ENCODE measurements around the gene CC2D2A. TPM values are rescaled to one million over a fixed set of nuclear protein-coding genes. Genes with fewer than 3 reads are reported as not detected.
"Not testable (repeated sequence)": the region's sequence is repeated elsewhere in the genome, so short reads cannot be mapped to it uniquely, and the experiment has no call there.

CC2D2A gene
- total RNA-seq, 1 donor: 34.0 TPM

DNA sequence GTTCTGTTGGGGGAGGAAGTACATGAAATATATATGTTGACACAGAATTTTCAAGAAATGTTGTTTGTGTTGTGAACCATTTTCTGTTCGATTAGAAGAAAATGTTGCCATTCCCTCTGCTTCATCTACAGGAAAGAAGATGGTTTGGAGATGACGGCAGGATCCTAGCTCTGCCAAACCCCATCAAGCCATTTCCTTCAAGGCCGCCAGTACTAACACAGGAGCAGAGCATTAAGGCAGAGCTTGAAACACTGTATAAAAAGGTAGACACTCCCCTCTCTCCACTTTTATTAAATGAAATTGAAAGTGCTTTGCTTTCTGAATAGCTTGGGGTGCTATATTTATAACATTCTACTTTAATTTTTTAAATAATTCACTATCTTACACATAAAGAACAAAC lies 46.8 kb downstream of the CC2D2A start:
- H3K4me1 ChIP-seq (ENCODE audit: insufficient read depth, low read length): no peaks in the 10 kb centered on the region

DNA sequence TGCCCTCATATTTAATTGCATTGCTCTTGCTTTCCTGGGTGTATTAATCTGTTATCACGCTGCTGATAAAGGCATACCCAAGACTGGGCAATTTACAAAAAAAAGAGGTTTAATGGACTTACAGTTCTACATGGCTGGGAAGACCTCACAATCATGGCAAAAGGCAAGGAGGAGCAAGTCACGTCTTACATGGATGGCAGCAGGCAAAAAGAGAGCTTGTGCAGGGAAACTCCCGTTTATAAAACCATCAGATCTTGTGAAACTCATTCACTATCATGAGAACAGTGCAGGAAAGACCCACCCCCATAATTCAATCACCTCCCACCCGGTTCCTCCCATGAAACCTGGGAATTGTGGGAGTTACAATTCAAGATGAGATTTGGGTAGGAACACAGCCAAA lies 48.0 kb downstream of the CC2D2A start:
- H3K4me2 ChIP-seq (ENCODE audit: insufficient read depth, low read length); H3K27ac ChIP-seq (ENCODE audit: low read depth, low read length); DNase-seq (ENCODE audit: insufficient read length, low spot score, missing footprints); H3K27me3 ChIP-seq (ENCODE audit: insufficient read depth, low read length); H2AFZ ChIP-seq (ENCODE audit: low read length); H3K9me3 ChIP-seq (ENCODE audit: low read depth, low read length); H3K4me3 ChIP-seq (ENCODE audit: insufficient read depth, low read length); H4K20me1 ChIP-seq (ENCODE audit: insufficient read depth, low read length); H3K4me1 ChIP-seq (ENCODE audit: insufficient read depth, low read length); H3K79me2 ChIP-seq (ENCODE audit: insufficient read depth, low read length): not testable (repeated sequence)
- peaks cover 22% of the 10 kb centered on the region for H3K36me3 ChIP-seq (ENCODE audit: insufficient read depth, low read length)

More for the DNA sequence above, 46.8 kb downstream of the CC2D2A start:
- H3K79me2 ChIP-seq (ENCODE audit: insufficient read depth, low read length): no peaks in the 10 kb centered on the region
- TF ChIP-seq, protein P1, sequence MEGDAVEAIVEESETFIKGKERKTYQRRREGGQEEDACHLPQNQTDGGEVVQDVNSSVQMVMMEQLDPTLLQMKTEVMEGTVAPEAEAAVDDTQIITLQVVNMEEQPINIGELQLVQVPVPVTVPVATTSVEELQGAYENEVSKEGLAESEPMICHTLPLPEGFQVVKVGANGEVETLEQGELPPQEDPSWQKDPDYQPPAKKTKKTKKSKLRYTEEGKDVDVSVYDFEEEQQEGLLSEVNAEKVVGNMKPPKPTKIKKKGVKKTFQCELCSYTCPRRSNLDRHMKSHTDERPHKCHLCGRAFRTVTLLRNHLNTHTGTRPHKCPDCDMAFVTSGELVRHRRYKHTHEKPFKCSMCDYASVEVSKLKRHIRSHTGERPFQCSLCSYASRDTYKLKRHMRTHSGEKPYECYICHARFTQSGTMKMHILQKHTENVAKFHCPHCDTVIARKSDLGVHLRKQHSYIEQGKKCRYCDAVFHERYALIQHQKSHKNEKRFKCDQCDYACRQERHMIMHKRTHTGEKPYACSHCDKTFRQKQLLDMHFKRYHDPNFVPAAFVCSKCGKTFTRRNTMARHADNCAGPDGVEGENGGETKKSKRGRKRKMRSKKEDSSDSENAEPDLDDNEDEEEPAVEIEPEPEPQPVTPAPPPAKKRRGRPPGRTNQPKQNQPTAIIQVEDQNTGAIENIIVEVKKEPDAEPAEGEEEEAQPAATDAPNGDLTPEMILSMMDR (IDR thresholded peaks at IDR 0.05; ENCODE audit: extremely low read depth, low read depth, low read length): no peak
- H2AFZ ChIP-seq (ENCODE audit: low read length): no peak overlapping the region
- no peak overlapping the region for H3K4me3 ChIP-seq (ENCODE audit: insufficient read depth, low read length)
- DNase-seq (ENCODE audit: insufficient read length, low spot score, missing footprints): no peak
- H3K27ac ChIP-seq (ENCODE audit: low read depth, low read length): no peak overlapping the region
- no peaks in the 10 kb centered on the region for H3K27me3 ChIP-seq (ENCODE audit: insufficient read depth, low read length)
- no peaks in the 10 kb centered on the region for H4K20me1 ChIP-seq (ENCODE audit: insufficient read depth, low read length)
- H3K9me3 ChIP-seq (ENCODE audit: low read depth, low read length): no peaks in the 10 kb centered on the region
- peaks cover 22% of the 10 kb centered on the region for H3K36me3 ChIP-seq (ENCODE audit: insufficient read depth, low read length)
- no peak overlapping the region for H3K4me2 ChIP-seq (ENCODE audit: insufficient read depth, low read length)

DNA sequence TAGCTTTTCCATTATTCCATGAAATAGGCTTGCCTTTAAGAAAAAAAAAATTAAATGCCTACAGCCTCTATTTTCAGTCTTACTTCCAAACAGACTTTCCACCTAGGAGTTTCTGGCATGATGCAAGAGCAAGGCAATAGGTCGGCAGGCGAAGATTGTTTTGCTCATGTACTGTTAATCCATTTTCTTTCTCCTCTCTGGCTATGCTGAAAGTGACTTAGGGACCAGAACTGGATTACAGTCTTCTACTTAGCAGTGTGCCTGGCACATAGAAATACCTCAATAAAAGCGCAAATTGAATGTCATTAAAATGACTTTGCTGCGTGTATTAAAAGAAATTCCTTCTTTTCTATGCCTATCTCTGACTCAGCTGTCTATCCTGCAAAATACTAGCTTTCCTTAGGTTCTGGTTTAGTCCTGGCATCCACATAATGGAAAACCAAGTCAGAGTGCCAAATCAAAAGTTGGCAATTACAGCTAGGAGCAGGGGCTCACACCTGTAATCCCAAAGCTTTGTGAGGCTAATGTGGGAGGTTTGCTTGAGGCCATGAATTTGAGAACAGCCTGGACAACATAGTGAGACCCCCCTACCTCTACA lies 51.9 kb downstream of the CC2D2A start:
- H4K20me1 ChIP-seq (ENCODE audit: insufficient read depth, low read length): no peaks in the 10 kb centered on the region
- TF ChIP-seq, protein P1 (IDR thresholded peaks at IDR 0.05; ENCODE audit: extremely low read depth, low read depth, low read length): no peak
- DNase-seq (ENCODE audit: insufficient read length, low spot score, missing footprints): no peak

DNA sequence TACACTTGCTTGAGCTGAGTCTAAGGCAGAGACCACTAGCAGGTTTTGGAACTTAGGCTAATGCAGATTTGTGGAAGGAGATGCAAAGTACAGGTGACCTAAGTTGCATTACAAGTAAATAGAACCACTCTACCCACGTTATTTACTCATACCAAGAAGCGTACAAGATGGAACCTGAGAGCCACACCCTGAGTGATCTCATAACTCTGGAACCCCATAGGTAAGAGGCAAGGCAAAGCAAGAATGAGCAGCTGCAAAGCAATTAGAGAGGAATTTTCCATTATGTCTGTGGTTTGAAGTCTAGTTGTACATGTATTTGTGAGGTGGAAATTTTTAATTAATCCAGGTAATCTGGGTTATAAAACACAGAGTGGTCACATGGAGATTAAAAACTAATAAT lies 55.4 kb downstream of the CC2D2A start:
- no peak overlapping the region for H3K27ac ChIP-seq (ENCODE audit: low read depth, low read length)
- H3K4me1 ChIP-seq (ENCODE audit: insufficient read depth, low read length): no peaks in the 10 kb centered on the region
- peaks cover 17% of the 10 kb centered on the region for H3K36me3 ChIP-seq (ENCODE audit: insufficient read depth, low read length)
- no peak for DNase-seq (ENCODE audit: insufficient read length, low spot score, missing footprints)
- no peaks in the 10 kb centered on the region for H3K9me3 ChIP-seq (ENCODE audit: low read depth, low read length)
- no peaks in the 10 kb centered on the region for H3K27me3 ChIP-seq (ENCODE audit: insufficient read depth, low read length)
- H2AFZ ChIP-seq (ENCODE audit: low read length): no peak overlapping the region
- no peak overlapping the region for H3K4me2 ChIP-seq (ENCODE audit: insufficient read depth, low read length)
- no peaks in the 10 kb centered on the region for H3K79me2 ChIP-seq (ENCODE audit: insufficient read depth, low read length)
- TF ChIP-seq, protein P1 (IDR thresholded peaks at IDR 0.05; ENCODE audit: extremely low read depth, low read depth, low read length): no peak
- no peak overlapping the region for H3K4me3 ChIP-seq (ENCODE audit: insufficient read depth, low read length)
- no peaks in the 10 kb centered on the region for H4K20me1 ChIP-seq (ENCODE audit: insufficient read depth, low read length)

More for the DNA sequence above, 51.9 kb downstream of the CC2D2A start:
- Histone ChIP-seq H3K4me3 (ENCODE audit: insufficient read depth, low read length) (no peak overlapping the region), H3K27ac (ENCODE audit: low read depth, low read length) (no peak overlapping the region), H3K27me3 (ENCODE audit: insufficient read depth, low read length) (no peaks in the 10 kb centered on the region), H3K4me1 (ENCODE audit: insufficient read depth, low read length) (no peaks in the 10 kb centered on the region), H3K79me2 (ENCODE audit: insufficient read depth, low read length) (no peaks in the 10 kb centered on the region), H3K9me3 (ENCODE audit: low read depth, low read length) (no peaks in the 10 kb centered on the region), H3K4me2 (ENCODE audit: insufficient read depth, low read length) (no peak overlapping the region), H2AFZ (ENCODE audit: low read length) (no peak overlapping the region), H3K36me3 (ENCODE audit: insufficient read depth, low read length) (peaks cover 11% of the 10 kb centered on the region)

All from osteoblast (primary cell).